Measurements from ENCODE around the gene AURKB. TPM values are rescaled to one million over a fixed set of nuclear protein-coding genes. Genes with fewer than 3 reads are reported as not detected.

AURKB gene
- total and polyA plus RNA-seq, 2 of the 13 experiments (the other 11 are each of a cell fraction or from before 2014, with no cell fraction given): 29.5 to 75.3 TPM

GRCh38 chr17:8186787-8187516 lies 23.4 kb downstream of the AURKB start (continued):
- no peak for TF ChIP-seq ZNF280B (CRISPR knock-in tag; IDR thresholded peaks at IDR 0.05; ENCODE audit: borderline replicate concordance)
- TF ChIP-seq TEAD3 (CRISPR knock-in tag; optimal IDR thresholded peaks at IDR 0.05; ENCODE audit: borderline replicate concordance): no peak
- peak; percentile 81 for TF ChIP-seq ZNF879 (CRISPR knock-in tag; IDR thresholded peaks at IDR 0.05)
- TF ChIP-seq ZFY (CRISPR knock-in tag; IDR thresholded peaks at IDR 0.05): peak; percentile 35; the same call in 1 of the 2 replicates
- no peak for TF ChIP-seq ZNF576 (CRISPR knock-in tag; IDR thresholded peaks at IDR 0.05)
- TF ChIP-seq HCFC1 (IDR thresholded peaks at IDR 0.05; ENCODE audit: low read depth, low read length): peak; percentile 4; the same call in 1 of the 2 replicates
- TF ChIP-seq ZNF124 (CRISPR knock-in tag; IDR thresholded peaks at IDR 0.05): no peak
- TF ChIP-seq NCOA2 (CRISPR knock-in tag; IDR thresholded peaks at IDR 0.05): peak; percentile 62; the same call in 1 of the 2 replicates
- no peak; the same call in 1 of the 2 replicates for TF ChIP-seq ZNF543 (CRISPR knock-in tag; IDR thresholded peaks at IDR 0.05)
- no peak for TF ChIP-seq ZNF101 (CRISPR knock-in tag; IDR thresholded peaks at IDR 0.05; ENCODE audit: borderline replicate concordance, low read depth)
- no peak; the same call in 1 of the 2 replicates for TF ChIP-seq MEF2D (CRISPR knock-in tag; IDR thresholded peaks at IDR 0.05)
- TF ChIP-seq ISL2 (CRISPR knock-in tag; IDR thresholded peaks at IDR 0.05): peak; percentile 15
- TF ChIP-seq BRF2 (CRISPR knock-in tag; IDR thresholded peaks at IDR 0.05): peak; percentile 51; the same call in 1 of the 2 replicates
- no peak for TF ChIP-seq EZH2 (conservative IDR thresholded peaks at IDR 0.05; ENCODE audit: low read depth, low read length)
- TF ChIP-seq ZBTB44 (CRISPR knock-in tag; IDR thresholded peaks at IDR 0.05): peak; percentile 85; the same call in 1 of the 2 replicates
- TF ChIP-seq ZFP41 (CRISPR knock-in tag; IDR thresholded peaks at IDR 0.05; ENCODE audit: borderline replicate concordance): no peak
- TF ChIP-seq, protein P1, sequence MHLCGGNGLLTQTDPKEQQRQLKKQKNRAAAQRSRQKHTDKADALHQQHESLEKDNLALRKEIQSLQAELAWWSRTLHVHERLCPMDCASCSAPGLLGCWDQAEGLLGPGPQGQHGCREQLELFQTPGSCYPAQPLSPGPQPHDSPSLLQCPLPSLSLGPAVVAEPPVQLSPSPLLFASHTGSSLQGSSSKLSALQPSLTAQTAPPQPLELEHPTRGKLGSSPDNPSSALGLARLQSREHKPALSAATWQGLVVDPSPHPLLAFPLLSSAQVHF (CRISPR knock-in tag; IDR thresholded peaks at IDR 0.05): no peak
- TF ChIP-seq ZSCAN20 (CRISPR knock-in tag; IDR thresholded peaks at IDR 0.05; ENCODE audit: borderline replicate concordance): no peak
- TF ChIP-seq SKIL (CRISPR knock-in tag; IDR thresholded peaks at IDR 0.05; ENCODE audit: borderline replicate concordance): no peak
- TF ChIP-seq ZMYM2 (CRISPR knock-in tag; IDR thresholded peaks at IDR 0.05): 0 out of 2 replicates have a peak, but pooled peaks have one; percentile 35
- no peak for TF ChIP-seq KMT2B (CRISPR knock-in tag; IDR thresholded peaks at IDR 0.05)
- no peak; the same call in 1 of the 2 replicates for TF ChIP-seq KLF11 (CRISPR knock-in tag; IDR thresholded peaks at IDR 0.05)
- no peak for TF ChIP-seq HNRNPH1 (optimal IDR thresholded peaks at IDR 0.05; ENCODE audit: low read depth, low read length)

All from HepG2 (cell line).